GM12878 (cell line): Measurements from ENCODE around the gene MFN2. TPM values are rescaled to one million over a fixed set of nuclear protein-coding genes. Genes with fewer than 3 reads are reported as not detected.
A peak's percentile ranks its signal among the peaks of the same experiment; 100 is the strongest.

Experiments used
- ATAC-seq: fragments of 200-7000 bp; cut with Tn5 transposase; 3 replicates; pipeline ENCODE4 v1.9.1; 2020; ENCODE audit warnings: mild to moderate bottlenecking, moderate library complexity
- BruUV-seq: library from RNA; stranded (reverse); fragments of 400-500 nt; replicated peaks from 2 replicates; lab custom pipeline; 2021; lab: Mats Ljungman, UMichigan
- CTCF ChIA-PET: fragments of 300-600 bp; sonication (Branson Sonifier 250); formaldehyde crosslinking; extraction: SDS; loops from one replicate; lab custom pipeline; 2021; ENCODE audit warnings: inconsistent platforms; lab: Yijun Ruan, JAX
- POLR2A ChIA-PET: fragments of 350-600 bp; formaldehyde crosslinking; extraction: SDS; loops from one replicate; lab custom pipeline; 2021; ENCODE audit warnings: inconsistent platforms; lab: Charles Lee
- RAD21 ChIA-PET: fragments of 300-600 bp; sonication (Branson Sonifier 250); formaldehyde crosslinking; loops from one replicate; lab custom pipeline; 2023; ENCODE audit warnings: antibody characterized with exemption; ENCODE audit not compliant: unreplicated experiment; lab: Charles Lee
- SMC1A ChIA-PET: fragments of 300-600 bp; sonication (Branson Sonifier 250); formaldehyde crosslinking; loops from one replicate; lab custom pipeline; 2023; ENCODE audit not compliant: unreplicated experiment, uncharacterized antibody; lab: Charles Lee
- DNase-seq: peaks from one replicate; pipeline ENCODE4 v3.0.0-alpha.2; 2011; ENCODE audit warnings: low read depth, low spot score
- FAIRE-seq: peaks from 3 replicates; lab custom pipeline; 2011; peaks lifted over from hg19 to GRCh38; lab: Jason Lieb, UNC
- H2AFZ ChIP-seq: 2 replicates; pipeline ENCODE4 v1.6.0; 2011; ENCODE audit warnings: low read depth, low read length, control low read depth; ENCODE audit not compliant: control insufficient read depth
- H3K27ac ChIP-seq: 2 replicates; pipeline ENCODE4 v1.5.1; 2011; ENCODE audit warnings: control low read depth; ENCODE audit not compliant: control insufficient read depth, insufficient read depth
- H3K27me3 ChIP-seq, 2 experiments: replicated peaks in 1 of 2; 2 replicates each; pipeline versions ENCODE4 v1.6.0 to v1.6.1; 2011; ENCODE audit warnings: low read length in 1 of 2; ENCODE audit not compliant: control insufficient read depth in 2 of 2, insufficient read depth in 2 of 2
- H3K36me3 ChIP-seq, 2 experiments: 2 replicates each; pipeline ENCODE4 v1.5.1; 2011; ENCODE audit warnings: low read length in 1 of 2; ENCODE audit not compliant: control insufficient read depth in 2 of 2, insufficient read depth in 2 of 2
- H3K4me1 ChIP-seq: 2 replicates; pipeline ENCODE4 v1.6.1; 2011; ENCODE audit warnings: mild to moderate bottlenecking, low read length, moderate library complexity, mixed read lengths; ENCODE audit not compliant: control insufficient read depth, insufficient read depth
- H3K4me2 ChIP-seq: 2 replicates; pipeline ENCODE4 v1.6.0; 2011; ENCODE audit warnings: control low read depth; ENCODE audit not compliant: control insufficient read depth, insufficient read depth
- H3K4me3 ChIP-seq: fragments of 200-600 bp; sonication (generic); 2 replicates; pipeline ENCODE4 v1.5.1; 2016
- H3K79me2 ChIP-seq: 2 replicates; pipeline ENCODE4 v1.6.0; 2011; ENCODE audit warnings: low read length; ENCODE audit not compliant: control insufficient read depth, insufficient read depth
- H3K9ac ChIP-seq: 2 replicates; pipeline ENCODE4 v1.8.0; 2011; ENCODE audit warnings: low read length, control low read depth, mixed read lengths; ENCODE audit not compliant: control insufficient read depth, insufficient read depth
- H3K9me3 ChIP-seq: replicated peaks from 3 replicates; pipeline ENCODE4 v1.5.1; 2011; ENCODE audit warnings: mild to moderate bottlenecking, low read length; ENCODE audit not compliant: control insufficient read depth, insufficient read depth
- H4K20me1 ChIP-seq: 2 replicates; pipeline ENCODE4 v1.6.0; 2011; ENCODE audit not compliant: control insufficient read depth, insufficient read depth
- CTCF ChIP-seq, 3 experiments: IDR thresholded peaks in 2 of 3; conservative IDR thresholded peaks in 1 of 3; 2 replicates each; pipeline ENCODE4 v1.5.1; 2011; ENCODE audit warnings: low read depth in 3 of 3, low read length in 3 of 3, mild to moderate bottlenecking in 3 of 3, control low read depth in 2 of 3, moderate library complexity in 2 of 3, inconsistent platforms in 1 of 3, mixed read lengths in 1 of 3; ENCODE audit not compliant: control insufficient read depth in 2 of 3, insufficient read depth in 1 of 3; ENCODE audit errors: extremely low read depth in 1 of 3
- IKZF1 ChIP-seq: fragments of 450-650 bp; conservative IDR thresholded peaks from 2 replicates; pipeline ENCODE4 v1.6.1; 2017; ENCODE audit warnings: antibody characterized with exemption, mild to moderate bottlenecking
- LARP7 ChIP-seq: fragments of 450-650 bp; IDR thresholded peaks from 2 replicates; pipeline ENCODE4 v1.6.1; 2017; ENCODE audit warnings: mild to moderate bottlenecking
- NFIC ChIP-seq: IDR thresholded peaks from 2 replicates; pipeline ENCODE4 v1.6.1; 2012; ENCODE audit warnings: low read depth, mild to moderate bottlenecking, inconsistent platforms, low read length, moderate library complexity
- NFYB ChIP-seq: IDR thresholded peaks from 2 replicates; pipeline ENCODE4 v1.6.1; 2011; ENCODE audit warnings: low read depth, mild to moderate bottlenecking, low read length, improper control_type of control experiment, moderate library complexity; ENCODE audit not compliant: insufficient read depth
- NKRF ChIP-seq: fragments of 450-650 bp; conservative IDR thresholded peaks from 2 replicates; pipeline ENCODE4 v1.6.1; 2017; ENCODE audit warnings: mild to moderate bottlenecking, moderate library complexity
- RAD21 ChIP-seq: IDR thresholded peaks from 2 replicates; pipeline ENCODE4 v1.6.1; 2011; ENCODE audit warnings: mild to moderate bottlenecking, low read depth, low read length, moderate library complexity; ENCODE audit not compliant: insufficient read depth
- SMARCA5 ChIP-seq: fragments of 450-650 bp; IDR thresholded peaks from 2 replicates; pipeline ENCODE4 v1.6.1; 2017; ENCODE audit warnings: mild to moderate bottlenecking
- SMC3 ChIP-seq: IDR thresholded peaks from 2 replicates; pipeline ENCODE4 v1.6.1; 2011; ENCODE audit warnings: low read length, improper control_type of control experiment, borderline replicate concordance
- SUZ12 ChIP-seq: fragments of 200-600 bp; sonication (generic); IDR thresholded peaks from one replicate; pipeline ENCODE4 v1.6.1; 2018; ENCODE audit warnings: antibody characterized with exemption, mild to moderate bottlenecking; ENCODE audit not compliant: unreplicated experiment
- WRNIP1 ChIP-seq: IDR thresholded peaks from 2 replicates; pipeline ENCODE4 v1.6.1; 2011; ENCODE audit warnings: low read depth, low read length, improper control_type of control experiment, borderline replicate concordance
- ZNF274 ChIP-seq: IDR thresholded peaks from one replicate; pipeline ENCODE4 v1.8.0; 2011; ENCODE audit not compliant: insufficient read length, insufficient read depth
- WGBS: methylation state at CpG from one replicate; pipeline ENCODE4 v1.1.6; 2016; ENCODE audit warnings: low lambda C conversion rate; ENCODE audit not compliant: insufficient replicate concordance, insufficient coverage; ENCODE audit errors: missing lambda C conversion rate; 5-methylcytosine and 5-hydroxymethylcytosine counted together
- in situ Hi-C: fragments of 300-500 bp; cut with MboI; formaldehyde crosslinking; loops from 9 replicates; pipeline ENCODE4 v1.14.3; 2018; ENCODE audit warnings: mixed read lengths
- intact Hi-C: fragments of 100-400 bp; cut with micrococcal nuclease; formaldehyde crosslinking; loops from one replicate; pipeline ENCODE4 v1.14.2; 2022; ENCODE audit not compliant: unreplicated experiment
- polyA plus RNA-seq, 11 experiments: library from polyadenylated mRNA; depleted of rRNA in 4 of 11; unstranded in 6 of 11; stranded (reverse) in 5 of 11; fragments of >200 nt; fragmentation: Nextera tagmentation in 4 of 11; fragmentation: Illumina TruSeq in 1 of 11; extraction: Ambion mirVana in 4 of 11; extraction: Trizol in 1 of 11; gene quantifications; 1 replicate in 1 of 11; 2 replicates in 10 of 11; pipeline versions ENCODE4 v1.2.1 to v1.2.3, GENCODE V29; 2011 to 2016; ENCODE audit warnings: inconsistent platforms in 2 of 11, missing spikeins in 2 of 11, low read depth in 1 of 11
- total RNA-seq, 4 experiments: library from RNA; depleted of rRNA in 3 of 4; stranded (reverse); fragments of >200 nt in 3 of 4; fragmentation: Illumina TruSeq in 1 of 4; extraction: Trizol in 1 of 4; gene quantifications; 2 replicates each; pipeline versions ENCODE4 v1.2.1 to v1.2.3, GENCODE V29; 2013 to 2021

The MFN2 gene
- total and polyA plus RNA-seq, 10 of the 15 experiments (the other 5 are each of a cell fraction or from before 2014, with no cell fraction given), result 5.3 to 64.4 (median 48.1) TPM

GRCh38 chr1:12031039-12031980 lies 51.1 kb downstream of the MFN2 start:
- H3K9me3 ChIP-seq, result no peaks in the 10 kb centered on the region
- ChIA-PET POLR2A (interaction anchor here (0.7 to 1.0 kb wide), 3 partner anchors 17 to 152 kb away, joined by 3 to 4 read pairs (median 3); no protein-coding TSS in a partner anchor), CTCF (interaction anchor here (0.6 to 3.8 kb wide), 19 partner anchors 9 to 190 kb away, joined by 3 to 37 read pairs (median 5); partner anchors contain the start of genes MFN2 and MIIP), RAD21 (interaction anchor here (0.9 to 3.4 kb wide), 8 partner anchors 12 to 193 kb away, joined by 3 to 13 read pairs (median 3); partner anchors contain the start of gene MIIP), SMC1A (interaction anchor here (0.8 to 2.5 kb wide), 8 partner anchors 8 to 57 kb away, joined by 3 to 7 read pairs (median 4); partner anchors contain the start of gene MIIP)
- H2AFZ ChIP-seq, result no peak overlapping the region
- BruUV-seq, result no TSS peak
- no peaks in the 10 kb centered on the region for H3K4me1 ChIP-seq
- DNase-seq (no peak), FAIRE-seq (no peak), ATAC-seq (peak; percentile 95)
- no peaks in the 10 kb centered on the region; the same call in 1 of the 2 replicates for H4K20me1 ChIP-seq
- peaks cover 12 to 13% of the 10 kb centered on the region in 2 experiments for H3K36me3 ChIP-seq
- TF ChIP-seq IKZF1 (0 out of 2 replicates have a peak, but pooled peaks have one; percentile 8), SMARCA5 (no peak), SUZ12 (no peak), CTCF (IDR thresholded peaks at IDR 0.05 in 2 of 3, conservative IDR thresholded peaks at IDR 0.05 in 1 of 3; ENCODE audit: control insufficient read depth in 2 of 3, extremely low read depth in 1 of 3, insufficient read depth in 1 of 3, low read depth in 3 of 3, low read length in 3 of 3) (peak; percentile 68 to 80 (median 70)), NKRF (no peak), NFIC (no peak), LARP7 (no peak), NFYB (no peak), SMC3 (peak; percentile 63; the same call in 1 of the 2 replicates), WRNIP1 (no peak), RAD21 (peak; percentile 82), ZNF274 (no peak)
- in situ Hi-C loops, result no loop called here
- no peaks in the 10 kb centered on the region for H3K27me3 ChIP-seq
- WGBS, result 70% methylated on average over 18 of the region's 20 CpGs
- no peak overlapping the region for H3K27ac ChIP-seq
- H3K79me2 ChIP-seq, result no peaks in the 10 kb centered on the region
- no peak overlapping the region for H3K4me3 ChIP-seq
- H3K4me2 ChIP-seq, result no peak overlapping the region
- intact Hi-C loops, result no loop called here
- H3K9ac ChIP-seq, result no peak overlapping the region
